ENCODE data around the gene TENM3.

Gene TENM3

DNA sequence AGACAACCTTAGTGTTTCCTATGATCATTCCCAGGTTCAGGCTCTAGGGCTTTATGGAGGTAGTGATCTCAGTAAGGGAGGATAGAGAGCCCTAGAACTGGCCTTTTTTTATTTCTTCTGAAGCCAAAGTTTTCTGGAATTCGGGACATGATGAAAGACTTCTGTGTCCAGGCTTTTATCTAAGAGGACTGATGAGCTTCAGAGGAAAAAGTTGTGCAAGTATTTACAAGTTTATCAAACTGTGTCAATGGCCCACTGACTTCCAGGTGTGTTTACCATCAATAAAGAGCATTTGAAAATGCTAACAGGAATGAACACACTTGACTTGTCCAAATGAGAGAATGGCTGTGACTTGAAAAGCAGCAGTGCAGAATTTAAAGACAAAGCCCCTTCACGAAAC lies 419.3 kb downstream of the TENM3 start:
- ATAC-seq = no peak
- TF ChIP-seq OSR1 (CRISPR knock-in tag; IDR thresholded peaks at IDR 0.05) (no peak), ZNF8 (CRISPR knock-in tag; IDR thresholded peaks at IDR 0.05) (no peak), TCF4 (CRISPR knock-in tag; IDR thresholded peaks at IDR 0.05; ENCODE audit: borderline replicate concordance) (no peak), TOX (CRISPR knock-in tag; IDR thresholded peaks at IDR 0.05; ENCODE audit: borderline replicate concordance) (no peak), ZNF565 (CRISPR knock-in tag; conservative IDR thresholded peaks at IDR 0.05; ENCODE audit: low read depth) (no peak), BACH2 (CRISPR knock-in tag; IDR thresholded peaks at IDR 0.05; ENCODE audit: borderline replicate concordance) (no peak), GLIS3 (CRISPR knock-in tag; IDR thresholded peaks at IDR 0.05) (no peak), ZC3H10 (CRISPR knock-in tag; IDR thresholded peaks at IDR 0.05) (no peak), ESRRG (CRISPR knock-in tag; IDR thresholded peaks at IDR 0.05) (no peak), SNAI2 (CRISPR knock-in tag; IDR thresholded peaks at IDR 0.05) (no peak), PPARA (CRISPR knock-in tag; IDR thresholded peaks at IDR 0.05; ENCODE audit: borderline replicate concordance) (no peak), ARNTL (CRISPR knock-in tag; IDR thresholded peaks at IDR 0.05; ENCODE audit: borderline replicate concordance, low read depth) (no peak)
- TF ChIP-seq, protein P1, sequence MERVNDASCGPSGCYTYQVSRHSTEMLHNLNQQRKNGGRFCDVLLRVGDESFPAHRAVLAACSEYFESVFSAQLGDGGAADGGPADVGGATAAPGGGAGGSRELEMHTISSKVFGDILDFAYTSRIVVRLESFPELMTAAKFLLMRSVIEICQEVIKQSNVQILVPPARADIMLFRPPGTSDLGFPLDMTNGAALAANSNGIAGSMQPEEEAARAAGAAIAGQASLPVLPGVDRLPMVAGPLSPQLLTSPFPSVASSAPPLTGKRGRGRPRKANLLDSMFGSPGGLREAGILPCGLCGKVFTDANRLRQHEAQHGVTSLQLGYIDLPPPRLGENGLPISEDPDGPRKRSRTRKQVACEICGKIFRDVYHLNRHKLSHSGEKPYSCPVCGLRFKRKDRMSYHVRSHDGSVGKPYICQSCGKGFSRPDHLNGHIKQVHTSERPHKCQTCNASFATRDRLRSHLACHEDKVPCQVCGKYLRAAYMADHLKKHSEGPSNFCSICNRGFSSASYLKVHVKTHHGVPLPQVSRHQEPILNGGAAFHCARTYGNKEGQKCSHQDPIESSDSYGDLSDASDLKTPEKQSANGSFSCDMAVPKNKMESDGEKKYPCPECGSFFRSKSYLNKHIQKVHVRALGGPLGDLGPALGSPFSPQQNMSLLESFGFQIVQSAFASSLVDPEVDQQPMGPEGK (CRISPR knock-in tag; IDR thresholded peaks at IDR 0.05; ENCODE audit: borderline replicate concordance) = no peak
- TF ChIP-seq, protein P2, sequence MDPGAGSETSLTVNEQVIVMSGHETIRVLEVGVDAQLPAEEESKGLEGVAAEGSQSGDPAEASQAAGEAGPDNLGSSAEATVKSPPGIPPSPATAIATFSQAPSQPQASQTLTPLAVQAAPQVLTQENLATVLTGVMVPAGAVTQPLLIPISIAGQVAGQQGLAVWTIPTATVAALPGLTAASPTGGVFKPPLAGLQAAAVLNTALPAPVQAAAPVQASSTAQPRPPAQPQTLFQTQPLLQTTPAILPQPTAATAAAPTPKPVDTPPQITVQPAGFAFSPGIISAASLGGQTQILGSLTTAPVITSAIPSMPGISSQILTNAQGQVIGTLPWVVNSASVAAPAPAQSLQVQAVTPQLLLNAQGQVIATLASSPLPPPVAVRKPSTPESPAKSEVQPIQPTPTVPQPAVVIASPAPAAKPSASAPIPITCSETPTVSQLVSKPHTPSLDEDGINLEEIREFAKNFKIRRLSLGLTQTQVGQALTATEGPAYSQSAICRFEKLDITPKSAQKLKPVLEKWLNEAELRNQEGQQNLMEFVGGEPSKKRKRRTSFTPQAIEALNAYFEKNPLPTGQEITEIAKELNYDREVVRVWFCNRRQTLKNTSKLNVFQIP (CRISPR knock-in tag; IDR thresholded peaks at IDR 0.05; ENCODE audit: borderline replicate concordance, low read depth) = no peak
- TF ChIP-seq, protein P3, sequence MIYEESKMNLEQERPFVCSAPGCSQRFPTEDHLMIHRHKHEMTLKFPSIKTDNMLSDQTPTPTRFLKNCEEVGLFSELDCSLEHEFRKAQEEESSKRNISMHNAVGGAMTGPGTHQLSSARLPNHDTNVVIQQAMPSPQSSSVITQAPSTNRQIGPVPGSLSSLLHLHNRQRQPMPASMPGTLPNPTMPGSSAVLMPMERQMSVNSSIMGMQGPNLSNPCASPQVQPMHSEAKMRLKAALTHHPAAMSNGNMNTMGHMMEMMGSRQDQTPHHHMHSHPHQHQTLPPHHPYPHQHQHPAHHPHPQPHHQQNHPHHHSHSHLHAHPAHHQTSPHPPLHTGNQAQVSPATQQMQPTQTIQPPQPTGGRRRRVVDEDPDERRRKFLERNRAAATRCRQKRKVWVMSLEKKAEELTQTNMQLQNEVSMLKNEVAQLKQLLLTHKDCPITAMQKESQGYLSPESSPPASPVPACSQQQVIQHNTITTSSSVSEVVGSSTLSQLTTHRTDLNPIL (CRISPR knock-in tag; IDR thresholded peaks at IDR 0.05; ENCODE audit: low read depth) = no peak

DNA sequence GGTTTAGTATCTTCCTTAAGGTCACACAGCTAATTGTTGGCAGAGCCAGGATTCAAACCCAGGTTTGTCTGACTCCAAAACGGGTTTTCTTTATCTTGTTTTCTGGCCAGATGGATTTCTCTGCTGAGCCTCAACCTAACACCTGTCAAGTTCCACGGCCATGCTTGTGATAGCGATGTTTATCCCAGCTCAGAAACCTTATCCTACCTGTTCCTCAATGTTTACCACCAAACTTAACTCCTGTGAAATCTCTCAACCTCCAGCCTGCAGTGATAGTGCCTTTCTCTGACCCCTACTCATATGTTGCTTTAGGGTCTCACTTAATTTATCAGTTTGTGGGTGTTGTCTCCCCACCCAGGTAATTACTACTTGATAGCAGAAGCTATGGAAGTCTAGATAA lies 428.0 kb downstream of the TENM3 start:
- no peak for TF ChIP-seq CSDC2 (CRISPR knock-in tag; IDR thresholded peaks at IDR 0.05)
- TF ChIP-seq OSR1 (CRISPR knock-in tag; IDR thresholded peaks at IDR 0.05) = no peak
- TF ChIP-seq ZFP3 (CRISPR knock-in tag; IDR thresholded peaks at IDR 0.05) = no peak
- TF ChIP-seq, protein P2 (CRISPR knock-in tag; IDR thresholded peaks at IDR 0.05; ENCODE audit: borderline replicate concordance, low read depth) = no peak
- no peak for TF ChIP-seq GLIS3 (CRISPR knock-in tag; IDR thresholded peaks at IDR 0.05)
- no peak for TF ChIP-seq TOX (CRISPR knock-in tag; IDR thresholded peaks at IDR 0.05; ENCODE audit: borderline replicate concordance)
- TF ChIP-seq SNAI2 (CRISPR knock-in tag; IDR thresholded peaks at IDR 0.05) = no peak
- no peak for TF ChIP-seq ZNF565 (CRISPR knock-in tag; conservative IDR thresholded peaks at IDR 0.05; ENCODE audit: low read depth)
- TF ChIP-seq ARNTL (CRISPR knock-in tag; IDR thresholded peaks at IDR 0.05; ENCODE audit: borderline replicate concordance, low read depth) = no peak
- TF ChIP-seq BACH2 (CRISPR knock-in tag; IDR thresholded peaks at IDR 0.05; ENCODE audit: borderline replicate concordance) = no peak
- TF ChIP-seq ZFP30 (CRISPR knock-in tag; IDR thresholded peaks at IDR 0.05) = no peak
- no peak for TF ChIP-seq ESRRG (CRISPR knock-in tag; IDR thresholded peaks at IDR 0.05)
- TF ChIP-seq ISL1 (CRISPR knock-in tag; IDR thresholded peaks at IDR 0.05) = no peak
- no peak for TF ChIP-seq ZNF8 (CRISPR knock-in tag; IDR thresholded peaks at IDR 0.05)
- no peak for TF ChIP-seq ZC3H10 (CRISPR knock-in tag; IDR thresholded peaks at IDR 0.05)
- TF ChIP-seq, protein P1 (CRISPR knock-in tag; IDR thresholded peaks at IDR 0.05; ENCODE audit: borderline replicate concordance) = no peak
- TF ChIP-seq PPARA (CRISPR knock-in tag; IDR thresholded peaks at IDR 0.05; ENCODE audit: borderline replicate concordance) = no peak
- TF ChIP-seq, protein P4, sequence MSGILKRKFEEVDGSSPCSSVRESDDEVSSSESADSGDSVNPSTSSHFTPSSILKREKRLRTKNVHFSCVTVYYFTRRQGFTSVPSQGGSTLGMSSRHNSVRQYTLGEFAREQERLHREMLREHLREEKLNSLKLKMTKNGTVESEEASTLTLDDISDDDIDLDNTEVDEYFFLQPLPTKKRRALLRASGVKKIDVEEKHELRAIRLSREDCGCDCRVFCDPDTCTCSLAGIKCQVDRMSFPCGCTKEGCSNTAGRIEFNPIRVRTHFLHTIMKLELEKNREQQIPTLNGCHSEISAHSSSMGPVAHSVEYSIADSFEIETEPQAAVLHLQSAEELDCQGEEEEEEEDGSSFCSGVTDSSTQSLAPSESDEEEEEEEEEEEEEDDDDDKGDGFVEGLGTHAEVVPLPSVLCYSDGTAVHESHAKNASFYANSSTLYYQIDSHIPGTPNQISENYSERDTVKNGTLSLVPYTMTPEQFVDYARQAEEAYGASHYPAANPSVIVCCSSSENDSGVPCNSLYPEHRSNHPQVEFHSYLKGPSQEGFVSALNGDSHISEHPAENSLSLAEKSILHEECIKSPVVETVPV (CRISPR knock-in tag; IDR thresholded peaks at IDR 0.05) = no peak
- TF ChIP-seq ZNF70 (CRISPR knock-in tag; IDR thresholded peaks at IDR 0.05) = no peak
- TF ChIP-seq, protein P5, sequence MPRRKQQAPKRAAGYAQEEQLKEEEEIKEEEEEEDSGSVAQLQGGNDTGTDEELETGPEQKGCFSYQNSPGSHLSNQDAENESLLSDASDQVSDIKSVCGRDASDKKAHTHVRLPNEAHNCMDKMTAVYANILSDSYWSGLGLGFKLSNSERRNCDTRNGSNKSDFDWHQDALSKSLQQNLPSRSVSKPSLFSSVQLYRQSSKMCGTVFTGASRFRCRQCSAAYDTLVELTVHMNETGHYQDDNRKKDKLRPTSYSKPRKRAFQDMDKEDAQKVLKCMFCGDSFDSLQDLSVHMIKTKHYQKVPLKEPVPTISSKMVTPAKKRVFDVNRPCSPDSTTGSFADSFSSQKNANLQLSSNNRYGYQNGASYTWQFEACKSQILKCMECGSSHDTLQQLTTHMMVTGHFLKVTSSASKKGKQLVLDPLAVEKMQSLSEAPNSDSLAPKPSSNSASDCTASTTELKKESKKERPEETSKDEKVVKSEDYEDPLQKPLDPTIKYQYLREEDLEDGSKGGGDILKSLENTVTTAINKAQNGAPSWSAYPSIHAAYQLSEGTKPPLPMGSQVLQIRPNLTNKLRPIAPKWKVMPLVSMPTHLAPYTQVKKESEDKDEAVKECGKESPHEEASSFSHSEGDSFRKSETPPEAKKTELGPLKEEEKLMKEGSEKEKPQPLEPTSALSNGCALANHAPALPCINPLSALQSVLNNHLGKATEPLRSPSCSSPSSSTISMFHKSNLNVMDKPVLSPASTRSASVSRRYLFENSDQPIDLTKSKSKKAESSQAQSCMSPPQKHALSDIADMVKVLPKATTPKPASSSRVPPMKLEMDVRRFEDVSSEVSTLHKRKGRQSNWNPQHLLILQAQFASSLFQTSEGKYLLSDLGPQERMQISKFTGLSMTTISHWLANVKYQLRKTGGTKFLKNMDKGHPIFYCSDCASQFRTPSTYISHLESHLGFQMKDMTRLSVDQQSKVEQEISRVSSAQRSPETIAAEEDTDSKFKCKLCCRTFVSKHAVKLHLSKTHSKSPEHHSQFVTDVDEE (CRISPR knock-in tag; IDR thresholded peaks at IDR 0.05) = no peak

More for the DNA sequence above, 428.0 kb downstream of the TENM3 start:
- no peak for ATAC-seq
